Thyroid gland (tissue), 4 donors: ENCODE results near the gene INTS11.

Source experiments
- POLR2A ChIP-seq, 2 donors: fragments of 450-650 bp; IDR thresholded peaks; one replicate each; pipeline ENCODE4 v1.6.1; 2017; ENCODE audit warnings: antibody characterized with exemption in 2 of 2, mild to moderate bottlenecking in 2 of 2, moderate library complexity in 1 of 2
- TF ChIP-seq, protein P1 (sequence below), 6 experiments: fragments of 200-600 bp in 3 of 6; fragments of 450-650 bp in 3 of 6; sonication (generic) in 3 of 6; IDR thresholded peaks; one replicate each; pipeline ENCODE4 v1.5.1; 2016 to 2019; ENCODE audit warnings: antibody characterized with exemption in 6 of 6, mild to moderate bottlenecking in 2 of 6, inconsistent platforms in 1 of 6, moderate library complexity in 1 of 6

DNA sequence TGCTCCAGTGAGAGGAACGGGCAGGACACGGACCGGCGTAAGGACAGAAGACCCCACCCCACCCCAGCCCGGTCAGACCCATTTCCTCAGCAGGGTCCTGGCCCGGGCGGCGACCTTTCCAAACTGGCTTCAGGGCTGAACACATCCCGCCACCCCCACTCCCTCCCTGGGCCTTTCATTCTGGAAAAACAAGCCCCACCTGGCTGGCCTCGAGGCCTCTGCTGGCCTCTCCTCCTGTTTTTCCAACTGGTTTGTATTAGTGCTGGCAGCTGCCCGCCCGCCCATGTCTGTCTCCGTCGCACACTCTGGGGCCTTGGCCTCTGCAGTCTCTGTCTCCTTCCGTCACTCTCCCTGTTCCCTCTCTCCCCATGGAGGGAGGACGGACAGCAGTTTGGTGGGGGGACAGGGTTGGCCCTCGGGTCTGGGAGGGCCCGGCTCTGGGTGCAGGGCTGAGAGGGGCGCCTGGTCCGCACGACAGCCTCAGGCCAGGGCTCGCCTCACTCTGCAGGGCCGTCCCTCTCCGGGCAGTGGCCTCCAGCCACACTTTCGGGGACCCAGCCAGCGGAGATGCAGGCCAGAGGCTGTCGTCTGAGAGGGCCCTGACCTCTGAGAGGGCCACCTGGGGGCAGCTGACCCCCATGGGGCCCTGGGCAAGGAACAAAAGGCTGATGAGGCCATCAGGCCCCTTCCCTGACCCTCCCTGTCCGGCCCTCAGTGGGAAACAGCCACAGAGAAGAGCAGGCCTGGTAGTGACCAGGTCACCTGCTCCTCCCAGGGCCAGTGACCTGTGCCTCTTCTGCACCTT, 35.4 kb upstream of the INTS11 start:
- TF ChIP-seq, protein P1, sequence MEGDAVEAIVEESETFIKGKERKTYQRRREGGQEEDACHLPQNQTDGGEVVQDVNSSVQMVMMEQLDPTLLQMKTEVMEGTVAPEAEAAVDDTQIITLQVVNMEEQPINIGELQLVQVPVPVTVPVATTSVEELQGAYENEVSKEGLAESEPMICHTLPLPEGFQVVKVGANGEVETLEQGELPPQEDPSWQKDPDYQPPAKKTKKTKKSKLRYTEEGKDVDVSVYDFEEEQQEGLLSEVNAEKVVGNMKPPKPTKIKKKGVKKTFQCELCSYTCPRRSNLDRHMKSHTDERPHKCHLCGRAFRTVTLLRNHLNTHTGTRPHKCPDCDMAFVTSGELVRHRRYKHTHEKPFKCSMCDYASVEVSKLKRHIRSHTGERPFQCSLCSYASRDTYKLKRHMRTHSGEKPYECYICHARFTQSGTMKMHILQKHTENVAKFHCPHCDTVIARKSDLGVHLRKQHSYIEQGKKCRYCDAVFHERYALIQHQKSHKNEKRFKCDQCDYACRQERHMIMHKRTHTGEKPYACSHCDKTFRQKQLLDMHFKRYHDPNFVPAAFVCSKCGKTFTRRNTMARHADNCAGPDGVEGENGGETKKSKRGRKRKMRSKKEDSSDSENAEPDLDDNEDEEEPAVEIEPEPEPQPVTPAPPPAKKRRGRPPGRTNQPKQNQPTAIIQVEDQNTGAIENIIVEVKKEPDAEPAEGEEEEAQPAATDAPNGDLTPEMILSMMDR (IDR thresholded peaks at IDR 0.05): no peak
- no peak for TF ChIP-seq POLR2A (IDR thresholded peaks at IDR 0.05)
